ENCODE results near the gene RFXANK.
"Not testable (repeated sequence)": the region's sequence is repeated elsewhere in the genome, so short reads cannot be mapped to it uniquely, and the experiment has no call there.

RFXANK gene

GRCh38 chr19:19192078-19192882 lies at the start of gene RFXANK, which contains the start of gene BORCS8:
TSS of gene RFXANK (plus strand) at chr19:19192258. CDS start at chr19:19193947, 1,689 bp downstream.
TSS of gene BORCS8 (minus strand) at chr19:19192152. CDS start at chr19:19192117, 35 bp downstream.
- DNase-seq, result peak; percentile 99

- DNase-seq, result no peak
Measured at GRCh38 chr19:19142347-19142746, 49.7 kb upstream of the RFXANK start.

- DNase-seq, result no peak
Measured at GRCh38 chr19:19145281-19145680, 46.8 kb upstream of the RFXANK start.

- peak; percentile 53 for DNase-seq
Measured at GRCh38 chr19:19145684-19146608, 46.1 kb upstream of the RFXANK start.

GRCh38 chr19:19146865-19147264 lies 45.2 kb upstream of the RFXANK start:
- DNase-seq, result no peak

- DNase-seq, result no peak
Measured at GRCh38 chr19:19147344-19147743, 44.7 kb upstream of the RFXANK start.

GRCh38 chr19:19148504-19148903 lies 43.6 kb upstream of the RFXANK start:
- DNase-seq, result not testable (repeated sequence)

- no peak for DNase-seq
Measured at GRCh38 chr19:19149435-19149834, 42.6 kb upstream of the RFXANK start.

- DNase-seq, result no peak
Measured at GRCh38 chr19:19151418-19151817, 40.6 kb upstream of the RFXANK start.

- no peak for DNase-seq
Measured at GRCh38 chr19:19152668-19153384, 39.2 kb upstream of the RFXANK start.

- no peak for DNase-seq
Measured at GRCh38 chr19:19154768-19155494, 37.1 kb upstream of the RFXANK start.

GRCh38 chr19:19155495-19156219 lies 36.4 kb upstream of the RFXANK start:
- no peak for DNase-seq

GRCh38 chr19:19157808-19158207 lies 34.2 kb upstream of the RFXANK start:
- DNase-seq, result no peak

- no peak for DNase-seq
Measured at GRCh38 chr19:19159534-19159933, 32.5 kb upstream of the RFXANK start.

GRCh38 chr19:19160461-19161035 lies 31.5 kb upstream of the RFXANK start:
- no peak for DNase-seq

- DNase-seq, result no peak
Measured at GRCh38 chr19:19162495-19162894, 29.6 kb upstream of the RFXANK start.

GRCh38 chr19:19165396-19165795 lies 26.7 kb upstream of the RFXANK start:
- DNase-seq, result no peak

GRCh38 chr19:19167612-19168011 lies 24.4 kb upstream of the RFXANK start:
- DNase-seq, result no peak

- DNase-seq, result no peak
Measured at GRCh38 chr19:19169236-19170052, 22.6 kb upstream of the RFXANK start.

All from COR-L47 (cell line).